Ovary (tissue), 3 donors: Measurements from ENCODE around the gene CAPN9.

Experiments used
- EP300 ChIP-seq: sonication (generic); formaldehyde crosslinking; IDR thresholded peaks from one replicate; pipeline ENCODE4 v1.6.1; 2017; ENCODE audit warnings: antibody characterized with exemption
- TF ChIP-seq, protein P1 (sequence below), 3 donors: fragments of 450-650 bp in 2 of 3; fragments of 200-600 bp in 1 of 3; IDR thresholded peaks; one replicate each; pipeline versions ENCODE4 v1.5.1 to v1.8.0; 2016 to 2022; ENCODE audit warnings: antibody characterized with exemption in 3 of 3, mild to moderate bottlenecking in 1 of 3
- donor health status: DM: no; HTN: no; CAD: no.

- TF ChIP-seq, protein P1, sequence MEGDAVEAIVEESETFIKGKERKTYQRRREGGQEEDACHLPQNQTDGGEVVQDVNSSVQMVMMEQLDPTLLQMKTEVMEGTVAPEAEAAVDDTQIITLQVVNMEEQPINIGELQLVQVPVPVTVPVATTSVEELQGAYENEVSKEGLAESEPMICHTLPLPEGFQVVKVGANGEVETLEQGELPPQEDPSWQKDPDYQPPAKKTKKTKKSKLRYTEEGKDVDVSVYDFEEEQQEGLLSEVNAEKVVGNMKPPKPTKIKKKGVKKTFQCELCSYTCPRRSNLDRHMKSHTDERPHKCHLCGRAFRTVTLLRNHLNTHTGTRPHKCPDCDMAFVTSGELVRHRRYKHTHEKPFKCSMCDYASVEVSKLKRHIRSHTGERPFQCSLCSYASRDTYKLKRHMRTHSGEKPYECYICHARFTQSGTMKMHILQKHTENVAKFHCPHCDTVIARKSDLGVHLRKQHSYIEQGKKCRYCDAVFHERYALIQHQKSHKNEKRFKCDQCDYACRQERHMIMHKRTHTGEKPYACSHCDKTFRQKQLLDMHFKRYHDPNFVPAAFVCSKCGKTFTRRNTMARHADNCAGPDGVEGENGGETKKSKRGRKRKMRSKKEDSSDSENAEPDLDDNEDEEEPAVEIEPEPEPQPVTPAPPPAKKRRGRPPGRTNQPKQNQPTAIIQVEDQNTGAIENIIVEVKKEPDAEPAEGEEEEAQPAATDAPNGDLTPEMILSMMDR (IDR thresholded peaks at IDR 0.05): no peak
- TF ChIP-seq EP300: no peak
These were observed 35.9 kb upstream of the CAPN9 start for GRCh38 chr1:230711245-230711644.
